ENCODE measurements around the gene GTF2H1.

GTF2H1 gene

DNA sequence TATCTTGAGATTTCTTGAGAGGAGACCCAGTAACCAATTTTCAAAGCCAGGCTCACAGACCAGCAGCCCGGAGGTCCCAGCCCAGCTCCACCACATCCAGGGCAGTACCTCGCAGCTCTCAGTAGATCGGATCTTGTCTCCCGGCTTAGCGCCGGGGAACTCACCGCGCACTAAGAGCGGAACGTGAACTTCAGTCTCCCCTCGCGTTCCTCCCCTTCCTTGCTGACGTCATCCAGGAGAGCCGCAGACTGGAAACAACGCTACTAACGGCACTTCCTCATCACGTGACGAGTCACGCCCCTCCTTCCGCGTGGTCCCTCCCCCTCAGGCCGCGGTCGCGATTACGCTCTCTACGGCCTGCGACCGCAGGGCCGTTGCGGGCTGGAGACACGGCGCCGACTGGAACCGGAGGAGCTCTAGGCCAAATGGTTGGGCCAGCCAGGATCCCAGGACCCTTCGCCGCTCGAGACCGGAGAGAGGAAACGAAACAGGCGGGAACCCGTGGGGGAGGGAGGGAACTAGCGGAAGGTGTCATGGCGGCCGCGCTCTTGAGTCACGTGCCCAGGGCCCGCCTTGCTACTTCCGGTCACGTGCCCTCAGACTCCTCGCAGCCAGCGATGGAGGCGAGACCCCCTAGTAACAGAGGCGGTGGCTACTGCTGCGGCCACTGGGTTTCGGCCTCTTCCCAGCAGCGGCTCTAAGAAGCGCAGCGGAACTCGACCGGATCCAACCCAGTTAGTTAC is at the start of gene GTF2H1, which contains the start of gene HPS5 (continued):
- TF ChIP-seq, protein P1, sequence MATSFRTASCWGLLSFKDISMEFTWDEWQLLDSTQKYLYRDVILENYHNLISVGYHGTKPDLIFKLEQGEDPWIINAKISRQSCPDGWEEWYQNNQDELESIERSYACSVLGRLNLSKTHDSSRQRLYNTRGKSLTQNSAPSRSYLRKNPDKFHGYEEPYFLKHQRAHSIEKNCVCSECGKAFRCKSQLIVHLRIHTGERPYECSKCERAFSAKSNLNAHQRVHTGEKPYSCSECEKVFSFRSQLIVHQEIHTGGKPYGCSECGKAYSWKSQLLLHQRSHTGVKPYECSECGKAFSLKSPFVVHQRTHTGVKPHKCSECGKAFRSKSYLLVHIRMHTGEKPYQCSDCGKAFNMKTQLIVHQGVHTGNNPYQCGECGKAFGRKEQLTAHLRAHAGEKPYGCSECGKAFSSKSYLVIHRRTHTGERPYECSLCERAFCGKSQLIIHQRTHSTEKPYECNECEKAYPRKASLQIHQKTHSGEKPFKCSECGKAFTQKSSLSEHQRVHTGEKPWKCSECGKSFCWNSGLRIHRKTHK (tag by site-specific recombination; IDR thresholded peaks at IDR 0.05): no peak
- TF ChIP-seq ZSCAN16 (tag by site-specific recombination; IDR thresholded peaks at IDR 0.05): no peak
- peak; percentile 93 for TF ChIP-seq YY1 (tag by site-specific recombination; IDR thresholded peaks at IDR 0.05)
- TF ChIP-seq ZNF146 (tag by site-specific recombination; IDR thresholded peaks at IDR 0.05): no peak
- no peak for TF ChIP-seq ZNF473 (tag by site-specific recombination; IDR thresholded peaks at IDR 0.05)
- peak; percentile 98 for TF ChIP-seq ZNF629 (tag by site-specific recombination; IDR thresholded peaks at IDR 0.05)
- TF ChIP-seq ZNF335 (tag by site-specific recombination; conservative IDR thresholded peaks at IDR 0.05): peak; percentile 96
- TF ChIP-seq, protein P2, sequence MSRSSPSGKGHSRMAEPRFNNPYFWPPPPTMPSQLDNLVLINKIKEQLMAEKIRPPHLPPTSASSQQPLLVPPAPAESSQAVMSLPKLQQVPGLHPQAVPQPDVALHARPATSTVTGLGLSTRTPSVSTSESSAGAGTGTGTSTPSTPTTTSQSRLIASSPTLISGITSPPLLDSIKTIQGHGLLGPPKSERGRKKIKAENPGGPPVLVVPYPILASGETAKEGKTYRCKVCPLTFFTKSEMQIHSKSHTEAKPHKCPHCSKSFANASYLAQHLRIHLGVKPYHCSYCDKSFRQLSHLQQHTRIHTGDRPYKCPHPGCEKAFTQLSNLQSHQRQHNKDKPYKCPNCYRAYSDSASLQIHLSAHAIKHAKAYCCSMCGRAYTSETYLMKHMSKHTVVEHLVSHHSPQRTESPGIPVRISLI (tag by site-specific recombination; IDR thresholded peaks at IDR 0.05): no peak
- TF ChIP-seq ZBTB48 (tag by site-specific recombination; IDR thresholded peaks at IDR 0.05): no peak
- TF ChIP-seq ZBTB1 (tag by site-specific recombination; IDR thresholded peaks at IDR 0.05): no peak
- TF ChIP-seq, protein P3, sequence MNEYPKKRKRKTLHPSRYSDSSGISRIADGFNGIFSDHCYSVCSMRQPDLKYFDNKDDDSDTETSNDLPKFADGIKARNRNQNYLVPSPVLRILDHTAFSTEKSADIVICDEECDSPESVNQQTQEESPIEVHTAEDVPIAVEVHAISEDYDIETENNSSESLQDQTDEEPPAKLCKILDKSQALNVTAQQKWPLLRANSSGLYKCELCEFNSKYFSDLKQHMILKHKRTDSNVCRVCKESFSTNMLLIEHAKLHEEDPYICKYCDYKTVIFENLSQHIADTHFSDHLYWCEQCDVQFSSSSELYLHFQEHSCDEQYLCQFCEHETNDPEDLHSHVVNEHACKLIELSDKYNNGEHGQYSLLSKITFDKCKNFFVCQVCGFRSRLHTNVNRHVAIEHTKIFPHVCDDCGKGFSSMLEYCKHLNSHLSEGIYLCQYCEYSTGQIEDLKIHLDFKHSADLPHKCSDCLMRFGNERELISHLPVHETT (tag by site-specific recombination; IDR thresholded peaks at IDR 0.05): no peak; the same call in 1 of the 2 replicates
- TF ChIP-seq ZNF560 (tag by site-specific recombination; IDR thresholded peaks at IDR 0.05; ENCODE audit: borderline replicate concordance): no peak
- peak; percentile 92 for TF ChIP-seq KLF7 (tag by site-specific recombination; IDR thresholded peaks at IDR 0.05; ENCODE audit: borderline replicate concordance)
- peak; percentile 47; the same call in 1 of the 2 replicates for TF ChIP-seq ZNF341 (tag by site-specific recombination; IDR thresholded peaks at IDR 0.05; ENCODE audit: low read depth)
- TF ChIP-seq, protein P4, sequence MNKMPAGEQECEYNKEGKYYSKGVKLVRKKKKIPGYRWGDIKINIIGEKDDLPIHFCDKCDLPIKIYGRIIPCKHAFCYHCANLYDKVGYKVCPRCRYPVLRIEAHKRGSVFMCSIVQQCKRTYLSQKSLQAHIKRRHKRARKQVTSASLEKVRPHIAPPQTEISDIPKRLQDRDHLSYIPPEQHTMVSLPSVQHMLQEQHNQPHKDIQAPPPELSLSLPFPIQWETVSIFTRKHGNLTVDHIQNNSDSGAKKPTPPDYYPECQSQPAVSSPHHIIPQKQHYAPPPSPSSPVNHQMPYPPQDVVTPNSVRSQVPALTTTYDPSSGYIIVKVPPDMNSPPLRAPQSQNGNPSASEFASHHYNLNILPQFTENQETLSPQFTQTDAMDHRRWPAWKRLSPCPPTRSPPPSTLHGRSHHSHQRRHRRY (tag by site-specific recombination; IDR thresholded peaks at IDR 0.05): no peak
- no peak for TF ChIP-seq ZNF114 (tag by site-specific recombination; IDR thresholded peaks at IDR 0.05)
- TF ChIP-seq ZNF239 (tag by site-specific recombination; IDR thresholded peaks at IDR 0.05): no peak
- TF ChIP-seq, protein P5, sequence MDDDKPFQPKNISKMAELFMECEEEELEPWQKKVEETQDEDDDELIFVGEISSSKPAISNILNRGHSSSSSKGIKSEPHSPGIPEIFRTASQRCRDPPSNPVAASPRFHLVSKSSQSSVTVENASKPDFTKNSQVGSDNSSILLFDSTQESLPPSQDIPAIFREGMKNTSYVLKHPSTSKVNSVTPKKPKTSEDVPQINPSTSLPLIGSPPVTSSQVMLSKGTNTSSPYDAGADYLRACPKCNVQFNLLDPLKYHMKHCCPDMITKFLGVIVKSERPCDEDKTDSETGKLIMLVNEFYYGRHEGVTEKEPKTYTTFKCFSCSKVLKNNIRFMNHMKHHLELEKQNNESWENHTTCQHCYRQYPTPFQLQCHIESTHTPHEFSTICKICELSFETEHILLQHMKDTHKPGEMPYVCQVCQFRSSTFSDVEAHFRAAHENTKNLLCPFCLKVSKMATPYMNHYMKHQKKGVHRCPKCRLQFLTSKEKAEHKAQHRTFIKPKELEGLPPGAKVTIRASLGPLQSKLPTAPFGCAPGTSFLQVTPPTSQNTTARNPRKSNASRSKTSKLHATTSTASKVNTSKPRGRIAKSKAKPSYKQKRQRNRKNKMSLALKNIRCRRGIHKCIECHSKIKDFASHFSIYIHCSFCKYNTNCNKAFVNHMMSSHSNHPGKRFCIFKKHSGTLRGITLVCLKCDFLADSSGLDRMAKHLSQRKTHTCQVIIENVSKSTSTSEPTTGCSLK (tag by site-specific recombination; IDR thresholded peaks at IDR 0.05): no peak
- TF ChIP-seq ZNF350 (tag by site-specific recombination; IDR thresholded peaks at IDR 0.05): no peak
- no peak for TF ChIP-seq BCL11B (tag by site-specific recombination; IDR thresholded peaks at IDR 0.05; ENCODE audit: low read depth)
- TF ChIP-seq ZNF521 (tag by site-specific recombination; IDR thresholded peaks at IDR 0.05): no peak
- no peak for TF ChIP-seq ZNF548 (tag by site-specific recombination; IDR thresholded peaks at IDR 0.05)
- no peak for TF ChIP-seq ZNF10 (tag by site-specific recombination; IDR thresholded peaks at IDR 0.05)
- peak; percentile 57; the same call in 1 of the 2 replicates for TF ChIP-seq SCRT2 (tag by site-specific recombination; IDR thresholded peaks at IDR 0.05)
- TF ChIP-seq ZNF221 (tag by site-specific recombination; IDR thresholded peaks at IDR 0.05; ENCODE audit: borderline replicate concordance): no peak
- TF ChIP-seq GLI2 (tag by site-specific recombination; IDR thresholded peaks at IDR 0.05; ENCODE audit: borderline replicate concordance, low read depth): no peak
- TF ChIP-seq, protein P6, sequence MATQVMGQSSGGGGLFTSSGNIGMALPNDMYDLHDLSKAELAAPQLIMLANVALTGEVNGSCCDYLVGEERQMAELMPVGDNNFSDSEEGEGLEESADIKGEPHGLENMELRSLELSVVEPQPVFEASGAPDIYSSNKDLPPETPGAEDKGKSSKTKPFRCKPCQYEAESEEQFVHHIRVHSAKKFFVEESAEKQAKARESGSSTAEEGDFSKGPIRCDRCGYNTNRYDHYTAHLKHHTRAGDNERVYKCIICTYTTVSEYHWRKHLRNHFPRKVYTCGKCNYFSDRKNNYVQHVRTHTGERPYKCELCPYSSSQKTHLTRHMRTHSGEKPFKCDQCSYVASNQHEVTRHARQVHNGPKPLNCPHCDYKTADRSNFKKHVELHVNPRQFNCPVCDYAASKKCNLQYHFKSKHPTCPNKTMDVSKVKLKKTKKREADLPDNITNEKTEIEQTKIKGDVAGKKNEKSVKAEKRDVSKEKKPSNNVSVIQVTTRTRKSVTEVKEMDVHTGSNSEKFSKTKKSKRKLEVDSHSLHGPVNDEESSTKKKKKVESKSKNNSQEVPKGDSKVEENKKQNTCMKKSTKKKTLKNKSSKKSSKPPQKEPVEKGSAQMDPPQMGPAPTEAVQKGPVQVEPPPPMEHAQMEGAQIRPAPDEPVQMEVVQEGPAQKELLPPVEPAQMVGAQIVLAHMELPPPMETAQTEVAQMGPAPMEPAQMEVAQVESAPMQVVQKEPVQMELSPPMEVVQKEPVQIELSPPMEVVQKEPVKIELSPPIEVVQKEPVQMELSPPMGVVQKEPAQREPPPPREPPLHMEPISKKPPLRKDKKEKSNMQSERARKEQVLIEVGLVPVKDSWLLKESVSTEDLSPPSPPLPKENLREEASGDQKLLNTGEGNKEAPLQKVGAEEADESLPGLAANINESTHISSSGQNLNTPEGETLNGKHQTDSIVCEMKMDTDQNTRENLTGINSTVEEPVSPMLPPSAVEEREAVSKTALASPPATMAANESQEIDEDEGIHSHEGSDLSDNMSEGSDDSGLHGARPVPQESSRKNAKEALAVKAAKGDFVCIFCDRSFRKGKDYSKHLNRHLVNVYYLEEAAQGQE (tag by site-specific recombination; IDR thresholded peaks at IDR 0.05): no peak
- TF ChIP-seq, protein P7, sequence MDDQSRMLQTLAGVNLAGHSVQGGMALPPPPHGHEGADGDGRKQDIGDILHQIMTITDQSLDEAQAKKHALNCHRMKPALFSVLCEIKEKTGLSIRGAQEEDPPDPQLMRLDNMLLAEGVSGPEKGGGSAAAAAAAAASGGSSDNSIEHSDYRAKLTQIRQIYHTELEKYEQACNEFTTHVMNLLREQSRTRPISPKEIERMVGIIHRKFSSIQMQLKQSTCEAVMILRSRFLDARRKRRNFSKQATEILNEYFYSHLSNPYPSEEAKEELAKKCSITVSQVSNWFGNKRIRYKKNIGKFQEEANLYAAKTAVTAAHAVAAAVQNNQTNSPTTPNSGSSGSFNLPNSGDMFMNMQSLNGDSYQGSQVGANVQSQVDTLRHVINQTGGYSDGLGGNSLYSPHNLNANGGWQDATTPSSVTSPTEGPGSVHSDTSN (CRISPR knock-in tag; IDR thresholded peaks at IDR 0.05): peak; percentile 94

Measured in HEK293 (cell line).